T47D (cell line): ENCODE results near the gene ZNF366.

Experiments used
- DNase-seq, 2 experiments: peaks; one replicate each; pipeline versions ENCODE4 v3.0.0 to v3.0.0-alpha.2; 2011 to 2012; ENCODE audit warnings: low read depth in 1 of 2, low spot score in 1 of 2
- JUND ChIP-seq: IDR thresholded peaks from 2 replicates; pipeline ENCODE4 v1.6.1; 2012; ENCODE audit warnings: low read depth
- in situ Hi-C: cut with HindIII; loops from 2 replicates; pipeline ENCODE4 v1.10.0; 2016; ENCODE audit warnings: low sequenced_read_pairs, low pct_unique_long_range_greater_than_20kb

Gene ZNF366

DNA sequence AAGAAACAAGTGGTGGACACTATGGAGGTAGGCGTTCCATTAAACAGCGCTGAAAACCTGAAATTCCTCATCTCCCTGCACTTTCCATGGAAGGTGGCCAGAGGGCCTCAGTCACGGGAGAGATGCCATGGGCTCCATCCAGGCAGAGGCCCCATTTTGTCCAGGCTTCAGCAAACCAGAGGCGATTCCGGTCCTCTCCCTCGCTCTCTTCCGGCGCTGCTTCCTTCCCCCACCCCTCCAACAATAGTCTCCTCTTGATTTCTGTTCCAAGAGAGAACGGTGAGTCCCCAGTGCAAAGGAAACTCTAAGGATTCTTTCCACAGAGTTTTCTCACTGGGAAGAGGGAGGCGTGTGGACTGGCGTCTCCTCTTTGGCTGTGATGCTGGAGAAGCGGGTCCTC lies 7.5 kb downstream of the ZNF366 start:
- DNase-seq: no peak
- no peak for TF ChIP-seq JUND
- in situ Hi-C loops: no loop called here

GRCh38 chr5:72499090-72499489 lies 8.1 kb downstream of the ZNF366 start:
- TF ChIP-seq JUND: no peak
- in situ Hi-C loops: no loop called here
- no peak for DNase-seq

GRCh38 chr5:72498284-72498683 lies 8.9 kb downstream of the ZNF366 start:
- no peak for TF ChIP-seq JUND
- in situ Hi-C loops: no loop called here
- no peak for DNase-seq

- no peak for DNase-seq
- in situ Hi-C loops: no loop called here
- TF ChIP-seq JUND: no peak
Observed at GRCh38 chr5:72497823-72498222, 9.4 kb downstream of the ZNF366 start.

DNA sequence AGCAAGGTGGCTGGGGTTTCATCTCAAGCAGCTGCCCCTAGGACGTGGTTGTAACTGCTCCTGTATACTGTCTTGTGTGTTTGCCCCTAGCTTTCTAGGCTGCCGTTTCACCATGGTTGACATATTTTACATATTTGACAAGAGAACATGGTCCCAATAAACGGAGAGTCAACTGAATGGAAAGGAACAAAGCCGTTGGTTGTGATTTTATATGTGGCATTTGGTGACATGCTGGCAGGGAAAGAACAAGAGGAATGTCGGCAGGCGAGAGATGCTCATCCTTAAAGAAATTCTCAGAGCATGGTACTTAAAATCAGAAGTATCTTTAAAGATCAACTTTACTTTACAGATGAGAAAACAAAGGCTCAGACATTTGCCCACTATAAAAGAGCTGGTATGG lies 11.8 kb downstream of the ZNF366 start:
- in situ Hi-C loops: no loop called here
- no peak for DNase-seq
- no peak for TF ChIP-seq JUND

DNA sequence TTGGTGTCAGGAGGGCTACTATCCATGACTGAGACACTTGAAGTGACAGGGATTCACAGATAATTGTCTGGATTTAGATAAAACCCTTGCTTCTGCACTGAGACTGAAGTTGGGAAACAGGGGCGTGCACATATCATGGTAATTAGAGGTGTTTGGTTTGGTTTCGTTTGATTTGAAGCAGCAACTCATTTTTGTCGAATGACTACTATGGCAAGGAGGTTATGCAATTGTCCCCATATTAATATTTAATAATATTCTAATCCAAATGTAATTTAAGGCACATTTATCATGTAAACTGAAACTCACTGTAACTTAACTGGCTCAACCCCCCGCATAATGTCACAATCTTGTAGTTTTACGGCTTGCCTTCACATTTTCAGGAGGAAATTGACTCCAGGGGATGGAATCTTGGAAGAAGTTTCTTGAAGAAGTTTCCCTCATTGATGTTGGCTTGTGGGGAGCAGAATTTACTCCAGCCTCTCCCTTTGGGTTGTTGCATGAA lies 12.5 kb downstream of the ZNF366 start:
- no peak for TF ChIP-seq JUND
- DNase-seq: no peak
- in situ Hi-C loops: no loop called here

DNA sequence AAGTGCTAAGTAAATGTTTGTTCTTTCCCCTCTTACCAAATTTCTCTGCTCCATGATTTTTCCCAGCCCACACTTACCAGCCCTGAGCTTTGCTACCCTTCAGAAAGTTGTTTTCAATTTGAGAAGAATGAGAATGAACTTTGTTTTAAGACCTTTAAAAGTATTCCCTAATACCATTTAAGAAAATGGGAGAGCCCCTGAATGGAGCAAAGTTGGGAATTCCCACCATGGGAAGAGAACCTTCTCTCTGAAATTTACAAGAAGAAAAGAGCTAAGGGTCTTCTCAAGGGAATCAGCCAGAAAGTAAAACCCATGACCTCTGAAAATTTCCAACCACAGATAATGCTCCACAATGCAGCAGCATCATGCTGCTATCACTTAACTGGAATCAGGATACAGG lies 17.7 kb downstream of the ZNF366 start:
- no peak for TF ChIP-seq JUND
- no peak for DNase-seq
- in situ Hi-C loops: no loop called here

DNA sequence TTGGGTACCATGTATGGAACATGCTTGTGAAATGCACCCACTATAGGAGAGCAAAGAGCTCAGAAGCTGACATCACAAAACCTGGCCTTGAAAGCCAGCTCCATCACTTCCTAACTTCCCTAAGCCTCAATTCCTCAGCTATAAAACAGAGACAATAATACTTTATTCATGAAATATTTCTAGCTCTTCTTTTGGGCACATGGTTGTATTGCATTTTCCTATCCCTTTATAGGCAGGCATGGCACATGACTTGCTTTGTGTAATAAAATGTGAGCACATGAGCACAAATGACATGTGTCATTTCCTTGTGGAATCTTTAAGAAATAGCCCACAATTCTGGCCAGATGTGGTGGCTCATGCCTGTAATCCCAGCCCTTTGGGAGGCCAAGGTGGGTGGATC lies 18.5 kb downstream of the ZNF366 start:
- TF ChIP-seq JUND: no peak
- no peak for DNase-seq
- in situ Hi-C loops: no loop called here

DNA sequence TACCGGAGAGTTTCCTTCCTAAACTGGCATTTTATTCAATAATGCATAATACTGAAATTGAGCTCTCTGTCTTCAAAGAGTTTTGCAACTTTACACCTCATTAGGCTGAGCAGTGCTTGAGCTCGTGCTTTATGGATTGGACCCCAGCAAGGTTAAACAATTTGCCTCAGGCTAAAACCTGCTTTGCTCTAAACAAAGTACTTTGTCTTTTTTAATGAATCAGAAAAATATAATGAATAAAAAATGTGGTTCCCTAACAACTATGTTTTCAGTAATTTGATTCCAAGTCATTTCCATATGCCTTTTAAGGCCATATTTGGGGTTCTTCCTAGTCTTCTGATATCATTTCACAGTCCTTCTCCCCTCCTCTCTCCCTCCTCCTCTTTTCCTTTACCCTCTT lies 20.0 kb downstream of the ZNF366 start:
- in situ Hi-C loops: no loop called here
- TF ChIP-seq JUND: no peak
- no peak for DNase-seq

DNA sequence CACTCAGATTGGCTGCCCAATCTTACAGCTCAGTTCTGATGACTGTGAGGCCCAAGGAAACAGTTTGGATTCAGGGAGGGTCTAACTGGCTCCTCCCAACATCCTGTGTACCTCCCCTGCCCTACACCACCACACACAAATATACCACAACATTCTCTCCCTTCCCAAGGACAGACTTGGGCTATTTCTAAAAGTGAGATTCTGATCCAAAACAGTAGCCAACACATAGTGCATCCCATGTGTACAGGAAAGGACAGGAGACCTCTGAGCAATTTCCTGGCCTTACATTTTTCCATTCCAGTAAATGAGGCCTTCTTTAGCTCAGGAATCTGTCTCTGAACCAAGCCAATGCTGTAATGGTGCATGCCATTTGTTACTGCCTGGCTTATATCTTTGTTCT lies 20.8 kb downstream of the ZNF366 start:
- DNase-seq: no peak
- in situ Hi-C loops: no loop called here
- TF ChIP-seq JUND: no peak

GRCh38 chr5:72485430-72485974 lies 21.7 kb downstream of the ZNF366 start:
- in situ Hi-C loops: no loop called here
- DNase-seq: no peak
- TF ChIP-seq JUND: no peak

DNA sequence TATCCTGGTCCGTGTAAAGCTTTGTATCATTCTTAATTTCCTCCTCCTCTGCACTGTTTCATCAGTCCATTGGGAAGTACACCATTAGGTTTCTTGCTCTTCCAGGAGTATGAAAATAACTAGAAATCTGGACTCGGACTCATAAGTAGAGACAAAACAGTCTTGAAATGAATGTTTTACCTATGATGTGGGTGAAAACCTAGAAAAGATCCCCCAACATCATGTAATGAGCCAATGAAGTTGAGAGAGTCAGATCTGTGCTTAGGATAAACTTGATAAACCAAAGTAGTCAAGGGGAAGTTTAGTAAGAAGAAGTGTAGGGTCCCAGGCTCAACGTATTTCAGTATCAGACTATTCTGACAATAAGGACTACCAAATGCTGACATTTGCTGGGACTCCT lies 25.2 kb downstream of the ZNF366 start:
- in situ Hi-C loops: no loop called here
- no peak for TF ChIP-seq JUND
- no peak for DNase-seq

GRCh38 chr5:72480841-72481240 lies 26.4 kb downstream of the ZNF366 start:
- DNase-seq: no peak
- in situ Hi-C loops: no loop called here
- TF ChIP-seq JUND: no peak

DNA sequence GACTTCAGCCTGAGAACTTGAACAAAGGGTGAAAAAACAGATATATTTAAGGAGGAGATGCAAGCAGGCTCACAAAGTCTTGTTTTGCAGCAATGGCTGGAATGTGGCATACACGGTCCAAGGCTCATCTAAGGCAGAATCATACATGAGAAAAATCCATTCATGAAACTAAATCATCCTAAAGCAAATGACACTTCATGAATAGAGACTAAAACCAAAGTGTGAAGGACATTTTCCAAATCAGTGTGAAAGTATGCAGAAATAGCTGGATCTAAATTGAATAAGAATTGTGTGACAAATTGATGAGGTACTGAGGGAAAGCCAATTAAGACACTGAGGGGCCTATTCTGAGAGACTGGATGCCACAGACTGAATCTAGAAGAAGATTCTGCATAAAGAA lies 27.3 kb downstream of the ZNF366 start:
- in situ Hi-C loops: no loop called here
- TF ChIP-seq JUND: no peak
- DNase-seq: no peak

DNA sequence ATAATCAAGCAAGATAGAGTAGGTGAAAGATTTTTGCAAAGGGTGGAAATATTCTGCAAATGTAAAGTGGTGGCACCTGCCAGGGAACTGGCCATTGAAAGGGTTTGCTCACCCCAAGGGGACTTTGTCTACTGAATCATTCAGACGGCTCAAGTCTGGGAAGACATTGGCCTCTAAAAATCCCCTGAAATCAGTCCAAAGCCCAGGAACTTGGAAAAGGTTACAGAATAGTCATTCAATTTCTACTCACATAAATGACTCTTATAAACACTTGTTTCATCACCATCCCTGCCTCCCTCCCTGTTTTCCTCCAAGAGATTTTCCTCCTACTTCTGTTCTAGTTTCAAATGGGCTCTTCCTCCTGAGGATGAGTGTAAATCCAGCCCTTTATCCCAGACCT lies 28.5 kb downstream of the ZNF366 start:
- in situ Hi-C loops: no loop called here
- no peak for DNase-seq
- TF ChIP-seq JUND: no peak
